AG10803 (cell line): ENCODE results near the gene PCSK1N.

Experiments used
- DNase-seq: peaks from one replicate; pipeline ENCODE4 v3.0.0; 2010; ENCODE audit warnings: low read depth
- H3K4me3 ChIP-seq: 2 replicates; pipeline ENCODE4 v1.5.1; 2011; ENCODE audit warnings: mild to moderate bottlenecking, low read length, control low read depth
- TF ChIP-seq, protein P1 (sequence below): conservative IDR thresholded peaks from 2 replicates; pipeline ENCODE4 v1.5.1; 2011; ENCODE audit warnings: mild to moderate bottlenecking, low read length, control low read depth, inconsistent platforms

Gene PCSK1N

DNA sequence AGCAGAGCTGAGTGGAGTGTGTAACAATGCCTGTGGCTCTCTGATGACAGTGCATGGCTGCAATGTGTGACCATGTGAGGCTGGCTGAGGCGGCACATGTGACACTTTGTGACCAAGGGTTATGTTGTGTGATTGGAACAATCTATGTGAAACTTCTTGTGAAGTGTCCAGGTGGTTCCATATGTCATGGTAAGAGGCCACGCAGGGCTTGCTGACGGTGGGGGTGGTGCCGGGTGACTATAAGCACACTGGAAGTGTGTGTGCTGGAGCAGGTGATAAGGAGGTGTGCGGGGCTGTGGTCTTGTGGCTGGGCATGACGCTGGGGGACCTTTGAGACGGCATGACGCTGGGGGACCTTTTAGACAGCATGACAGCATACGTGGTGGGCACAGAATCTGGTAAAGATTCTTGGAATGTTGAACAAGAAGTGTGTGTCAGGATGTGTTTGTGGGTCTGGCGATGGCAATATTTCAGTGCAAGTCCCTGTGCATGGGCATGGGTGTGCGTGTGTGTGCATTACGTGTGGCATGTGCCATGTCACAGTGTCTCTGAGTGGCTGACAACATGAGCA, 41.0 kb downstream of the PCSK1N start:
- TF ChIP-seq, protein P1, sequence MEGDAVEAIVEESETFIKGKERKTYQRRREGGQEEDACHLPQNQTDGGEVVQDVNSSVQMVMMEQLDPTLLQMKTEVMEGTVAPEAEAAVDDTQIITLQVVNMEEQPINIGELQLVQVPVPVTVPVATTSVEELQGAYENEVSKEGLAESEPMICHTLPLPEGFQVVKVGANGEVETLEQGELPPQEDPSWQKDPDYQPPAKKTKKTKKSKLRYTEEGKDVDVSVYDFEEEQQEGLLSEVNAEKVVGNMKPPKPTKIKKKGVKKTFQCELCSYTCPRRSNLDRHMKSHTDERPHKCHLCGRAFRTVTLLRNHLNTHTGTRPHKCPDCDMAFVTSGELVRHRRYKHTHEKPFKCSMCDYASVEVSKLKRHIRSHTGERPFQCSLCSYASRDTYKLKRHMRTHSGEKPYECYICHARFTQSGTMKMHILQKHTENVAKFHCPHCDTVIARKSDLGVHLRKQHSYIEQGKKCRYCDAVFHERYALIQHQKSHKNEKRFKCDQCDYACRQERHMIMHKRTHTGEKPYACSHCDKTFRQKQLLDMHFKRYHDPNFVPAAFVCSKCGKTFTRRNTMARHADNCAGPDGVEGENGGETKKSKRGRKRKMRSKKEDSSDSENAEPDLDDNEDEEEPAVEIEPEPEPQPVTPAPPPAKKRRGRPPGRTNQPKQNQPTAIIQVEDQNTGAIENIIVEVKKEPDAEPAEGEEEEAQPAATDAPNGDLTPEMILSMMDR: no peak
- DNase-seq: no peak
- no peak overlapping the region for H3K4me3 ChIP-seq

DNA sequence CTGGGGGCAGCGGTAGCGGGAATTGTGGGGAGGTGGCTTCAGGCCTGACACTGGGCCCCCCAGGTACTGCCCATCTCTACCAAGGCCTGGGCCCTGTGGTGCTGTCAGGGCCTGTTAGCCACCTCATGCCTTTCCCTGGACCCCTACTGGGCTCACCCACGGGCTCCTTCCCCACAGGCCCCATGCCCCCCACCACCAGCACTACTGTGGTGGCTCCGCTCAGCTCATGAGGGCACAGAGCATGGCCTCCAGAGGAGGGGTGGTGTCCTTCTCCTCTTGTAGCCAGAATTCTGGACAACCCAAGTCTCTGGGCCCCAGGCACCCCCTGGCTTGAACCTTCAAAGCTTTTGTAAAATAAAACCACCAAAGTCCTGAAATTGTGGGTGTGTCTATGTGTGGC, 41.5 kb downstream of the PCSK1N start:
- TF ChIP-seq, protein P1: no peak

DNA sequence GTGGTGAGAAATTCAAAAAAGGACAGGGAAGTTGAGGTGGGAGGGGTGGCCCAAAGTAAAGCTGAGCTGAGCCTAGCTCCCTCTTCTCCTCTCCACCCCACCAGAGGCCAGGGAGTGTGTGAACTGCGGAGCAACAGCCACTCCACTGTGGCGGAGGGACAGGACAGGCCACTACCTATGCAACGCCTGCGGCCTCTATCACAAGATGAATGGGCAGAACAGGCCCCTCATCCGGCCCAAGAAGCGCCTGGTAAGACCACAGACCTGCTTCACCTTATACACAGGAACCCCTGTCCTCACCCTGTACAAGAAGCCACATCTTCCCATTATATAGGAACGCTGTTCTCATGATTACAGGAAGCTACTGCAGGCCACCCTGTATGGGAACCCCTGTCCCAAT, 43.2 kb downstream of the PCSK1N start:
- TF ChIP-seq, protein P1: no peak
- DNase-seq: no peak
- no peak overlapping the region for H3K4me3 ChIP-seq

More for the DNA sequence above, 41.5 kb downstream of the PCSK1N start:
- no peak overlapping the region for H3K4me3 ChIP-seq
- no peak for DNase-seq

DNA sequence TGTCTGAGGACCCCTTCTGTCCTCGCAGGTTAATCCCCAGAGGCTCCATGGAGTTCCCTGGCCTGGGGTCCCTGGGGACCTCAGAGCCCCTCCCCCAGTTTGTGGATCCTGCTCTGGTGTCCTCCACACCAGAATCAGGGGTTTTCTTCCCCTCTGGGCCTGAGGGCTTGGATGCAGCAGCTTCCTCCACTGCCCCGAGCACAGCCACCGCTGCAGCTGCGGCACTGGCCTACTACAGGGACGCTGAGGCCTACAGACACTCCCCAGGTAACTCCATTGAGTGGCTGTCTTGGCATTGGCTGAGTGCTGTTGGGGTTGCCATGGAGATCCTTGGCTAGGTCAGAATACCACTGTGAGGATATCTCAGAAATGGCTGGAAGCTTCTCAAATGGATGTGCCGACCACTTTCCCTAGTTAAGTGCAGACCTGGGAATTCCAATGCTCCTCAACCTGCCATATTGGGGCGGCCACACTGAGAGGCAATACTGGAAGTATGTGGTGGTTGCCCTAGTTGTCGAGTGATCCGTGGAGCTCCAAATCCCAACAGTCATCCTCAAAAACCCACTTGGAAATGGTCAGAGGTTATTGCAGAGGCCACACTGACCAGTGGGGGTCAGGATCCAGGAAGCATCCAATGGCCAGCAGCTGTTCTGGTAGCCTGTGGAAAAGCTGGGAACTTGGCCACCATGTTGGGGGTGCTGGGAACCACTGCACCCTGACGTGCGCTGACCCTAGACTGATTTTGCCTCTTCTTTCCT, 44.2 kb downstream of the PCSK1N start:
- no peak overlapping the region for H3K4me3 ChIP-seq
- TF ChIP-seq, protein P1: no peak
- no peak for DNase-seq

DNA sequence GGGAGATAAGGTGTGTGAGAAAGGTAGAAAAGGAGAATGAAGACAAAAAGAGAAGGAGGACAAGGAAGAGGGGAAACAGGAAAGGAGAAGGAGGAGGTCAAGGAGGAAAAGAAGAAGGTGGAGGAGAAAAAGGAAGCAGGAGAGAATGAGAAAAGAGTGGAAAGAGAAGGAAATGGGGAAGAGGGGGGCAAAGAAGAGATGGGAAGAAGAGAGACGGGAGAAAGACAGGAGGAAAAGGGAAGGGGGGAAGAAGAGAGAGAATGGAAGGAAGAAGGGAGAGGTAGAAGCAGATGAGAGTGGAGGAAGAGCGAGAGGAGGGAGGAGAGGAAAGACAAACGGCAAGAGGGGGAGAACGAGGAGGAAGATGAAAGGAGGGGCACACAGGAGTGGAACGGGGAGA, 44.9 kb downstream of the PCSK1N start:
- TF ChIP-seq, protein P1: no peak
- H3K4me3 ChIP-seq: no peak overlapping the region
- no peak for DNase-seq

DNA sequence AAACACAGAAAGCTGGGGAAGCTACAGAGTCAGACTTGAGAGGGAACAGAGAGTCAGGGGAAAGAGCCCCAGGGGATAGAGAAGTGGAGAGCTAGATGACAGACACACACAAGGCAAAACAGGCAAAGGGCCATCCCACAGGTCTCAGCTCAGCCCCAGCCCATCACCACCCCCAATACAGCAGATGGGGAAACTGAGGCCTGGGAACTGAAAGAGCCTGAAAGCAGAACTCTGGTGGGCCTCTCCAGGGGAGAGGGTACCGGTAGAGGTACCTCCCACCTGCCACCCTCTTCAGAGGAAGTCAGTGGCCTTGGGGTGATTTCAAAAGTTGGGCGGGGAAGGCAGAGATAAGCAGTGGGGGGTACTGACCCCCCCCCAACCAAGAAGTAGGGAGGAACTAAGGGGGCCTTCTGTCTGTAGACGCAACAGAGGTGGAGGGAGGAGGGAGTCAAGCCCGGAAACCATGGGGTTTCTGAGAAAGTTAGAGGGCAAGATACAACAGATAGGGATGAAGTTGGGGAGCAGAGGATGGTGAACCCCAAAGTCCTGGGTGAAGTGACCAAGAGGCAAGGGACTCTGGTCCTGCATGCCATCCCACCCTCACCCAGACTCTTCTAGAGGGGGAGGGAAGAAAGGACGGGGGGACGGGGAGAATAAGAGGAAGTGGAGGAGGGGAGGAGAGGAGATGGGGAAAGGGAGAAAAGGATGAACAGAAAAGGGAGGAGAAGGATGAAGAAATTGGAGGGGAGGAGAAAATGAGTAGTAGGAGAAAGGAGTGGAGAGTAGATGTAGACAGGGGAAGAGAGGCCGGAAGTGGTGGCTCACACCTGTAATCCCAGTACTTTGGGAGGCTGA, 45.8 kb downstream of the PCSK1N start:
- H3K4me3 ChIP-seq: no peak overlapping the region
- no peak for DNase-seq
- TF ChIP-seq, protein P1: no peak
